Left renal pelvis (tissue), 4 donors: ENCODE results near the gene PTPN14. TPM values are rescaled to one million over a fixed set of nuclear protein-coding genes. Genes with fewer than 3 reads are reported as not detected.

ENCODE experiments used
- polyA plus RNA-seq, 4 donors: library from polyadenylated mRNA; unstranded; fragments of 120-200 nt; gene quantifications; one replicate each; pipeline ENCODE4 v1.2.1, GENCODE V29; 2013; ENCODE audit not compliant: insufficient read length in 4 of 4

PTPN14 gene
- polyA plus RNA-seq, 4 donors = 22.5 to 36.6 (median 34.8) TPM

Other genes with a start within 250 kb of the PTPN14 start
- 100 to 1,000 TPM in 1 of 4 donors, 10 to 100 TPM in 3; 59.1 to 110 (median 89.4) TPM for gene CENPF, start 51.6 kb upstream of the PTPN14 start, polyA plus RNA-seq